CD8-positive, alpha-beta memory T cell (primary cell): ENCODE data around the gene TLK1. TPM values are rescaled to one million over a fixed set of nuclear protein-coding genes. Genes with fewer than 3 reads are reported as not detected.

Source experiments
- CTCF ChIA-PET: fragments of 350-600 bp; sonication (Branson Sonifier 250); formaldehyde crosslinking; loops from one replicate; lab custom pipeline; 2021; ENCODE audit warnings: antibody characterized with exemption; lab: Charles Lee
- POLR2A ChIA-PET: fragments of 350-600 bp; sonication (Branson Sonifier 250); formaldehyde crosslinking; loops from one replicate; lab custom pipeline; 2021; ENCODE audit warnings: antibody characterized with exemption; lab: Charles Lee
- DNase-seq, 5 donors: peaks; one replicate each; pipeline versions ENCODE4 v3.0.0 to v3.0.0-alpha.2; 2020 to 2022; ENCODE audit warnings: mixed read lengths in 1 of 5
- H3K27ac ChIP-seq: one replicate; pipeline ENCODE4 v1.7.0; 2013; ENCODE audit warnings: low read depth, mild to moderate bottlenecking, low read length, moderate library complexity
- H3K27me3 ChIP-seq: 2 replicates; pipeline ENCODE4 v1.7.0; 2013; ENCODE audit warnings: low read length, mild to moderate bottlenecking; ENCODE audit not compliant: insufficient read depth, poor library complexity, severe bottlenecking
- H3K36me3 ChIP-seq: 2 replicates; pipeline ENCODE4 v1.7.0; 2013; ENCODE audit warnings: mild to moderate bottlenecking, low read length, moderate library complexity; ENCODE audit not compliant: insufficient read depth
- H3K4me1 ChIP-seq: 2 replicates; pipeline ENCODE4 v1.7.0; 2013; ENCODE audit warnings: mild to moderate bottlenecking, low read length, moderate library complexity; ENCODE audit not compliant: insufficient read depth
- H3K4me3 ChIP-seq: 2 replicates; pipeline ENCODE4 v1.7.0; 2013; ENCODE audit warnings: mild to moderate bottlenecking, low read length
- H3K9me3 ChIP-seq: 2 replicates; pipeline ENCODE4 v1.7.0; 2013; ENCODE audit warnings: mild to moderate bottlenecking, low read length
- H3K27ac Mint-ChIP-seq, 8 donors: one replicate each; pipeline ENCODE4 v1.8.0; 2020 to 2021; ENCODE audit warnings: mixed read lengths in 8 of 8, mild to moderate bottlenecking in 6 of 8, inconsistent platforms in 3 of 8, moderate library complexity in 3 of 8
- H3K27me3 Mint-ChIP-seq, 2 donors: one replicate each; pipeline ENCODE4 v1.8.0; 2020 to 2021; ENCODE audit warnings: mixed read lengths in 2 of 2, mild to moderate bottlenecking in 1 of 2, moderate library complexity in 1 of 2
- H3K36me3 Mint-ChIP-seq, 3 donors: one replicate each; pipeline ENCODE4 v1.8.0; 2020 to 2021; ENCODE audit warnings: mixed read lengths in 3 of 3, inconsistent platforms in 1 of 3, mild to moderate bottlenecking in 1 of 3
- H3K4me1 Mint-ChIP-seq, 3 donors: one replicate each; pipeline ENCODE4 v1.8.0; 2020 to 2021; ENCODE audit warnings: mixed read lengths in 3 of 3, inconsistent platforms in 1 of 3, mild to moderate bottlenecking in 1 of 3
- H3K4me3 Mint-ChIP-seq, 7 donors: one replicate each; pipeline ENCODE4 v1.8.0; 2020 to 2021; ENCODE audit warnings: mixed read lengths in 7 of 7, mild to moderate bottlenecking in 6 of 7, moderate library complexity in 4 of 7, inconsistent platforms in 2 of 7
- H3K9me3 Mint-ChIP-seq, 5 donors: one replicate each; pipeline ENCODE4 v1.8.0; 2020 to 2022; ENCODE audit warnings: mixed read lengths in 5 of 5, mild to moderate bottlenecking in 3 of 5, moderate library complexity in 2 of 5, inconsistent platforms in 1 of 5
- polyA plus RNA-seq: library from polyadenylated mRNA; unstranded; fragments of 300-500 nt; fragmentation: Illumina TruSeq; gene quantifications from one replicate; pipeline ENCODE4 v1.2.3, GENCODE V29; 2021
- total RNA-seq, 2 experiments: library from RNA; stranded (reverse); gene quantifications; one replicate each; pipeline ENCODE4 v1.2.3, GENCODE V29; 2021

TLK1 gene
- total and polyA plus RNA-seq, 3 experiments from 2014 or later, result 37.6 to 79.0 (median 73.2) TPM

DNA sequence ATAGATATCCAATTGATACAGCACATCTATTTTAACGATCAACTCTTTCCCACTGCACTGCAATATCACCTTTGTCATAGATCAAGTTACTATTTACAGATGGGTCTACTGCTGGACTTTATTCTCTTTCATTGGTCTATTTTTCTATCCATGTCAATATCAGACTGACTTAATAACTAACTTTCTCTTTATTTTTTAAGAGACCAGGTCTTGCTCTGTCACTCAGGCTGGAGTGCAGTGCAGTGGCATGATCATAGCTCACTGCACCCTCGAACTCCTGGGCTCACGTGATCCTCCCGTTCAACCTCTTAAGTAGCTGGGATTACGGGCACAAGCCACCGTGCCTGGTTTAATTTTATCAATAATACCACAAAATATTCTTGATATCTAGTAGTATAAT is 71.2 kb downstream of the TLK1 start:
- Histone ChIP-seq H3K36me3 (no peaks in the 10 kb centered on the region), H3K4me1 (peaks cover 40% of the 10 kb centered on the region), H3K27me3 (no peaks in the 10 kb centered on the region), H3K9me3 (no peaks in the 10 kb centered on the region), H3K27ac (no peak overlapping the region), H3K4me3 (no peak overlapping the region)
- Mint-ChIP-seq H3K27me3 (no peaks in the 10 kb centered on the region), H3K27ac (peak overlapping the region in 2 of 8 donors; percentile 22 to 28), H3K36me3 (peaks cover 0 to 17% (median 4%) of the 10 kb centered on the region in 3 donors), H3K4me3 (peak overlapping the region in 1 of 7 donors; percentile 70), H3K4me1 (peaks cover 40 to 67% (median 63%) of the 10 kb centered on the region in 3 donors), H3K9me3 (no peaks in the 10 kb centered on the region)
- POLR2A ChIA-PET, result no interaction called here
- CTCF ChIA-PET, result no interaction called here
- no peak for DNase-seq

DNA sequence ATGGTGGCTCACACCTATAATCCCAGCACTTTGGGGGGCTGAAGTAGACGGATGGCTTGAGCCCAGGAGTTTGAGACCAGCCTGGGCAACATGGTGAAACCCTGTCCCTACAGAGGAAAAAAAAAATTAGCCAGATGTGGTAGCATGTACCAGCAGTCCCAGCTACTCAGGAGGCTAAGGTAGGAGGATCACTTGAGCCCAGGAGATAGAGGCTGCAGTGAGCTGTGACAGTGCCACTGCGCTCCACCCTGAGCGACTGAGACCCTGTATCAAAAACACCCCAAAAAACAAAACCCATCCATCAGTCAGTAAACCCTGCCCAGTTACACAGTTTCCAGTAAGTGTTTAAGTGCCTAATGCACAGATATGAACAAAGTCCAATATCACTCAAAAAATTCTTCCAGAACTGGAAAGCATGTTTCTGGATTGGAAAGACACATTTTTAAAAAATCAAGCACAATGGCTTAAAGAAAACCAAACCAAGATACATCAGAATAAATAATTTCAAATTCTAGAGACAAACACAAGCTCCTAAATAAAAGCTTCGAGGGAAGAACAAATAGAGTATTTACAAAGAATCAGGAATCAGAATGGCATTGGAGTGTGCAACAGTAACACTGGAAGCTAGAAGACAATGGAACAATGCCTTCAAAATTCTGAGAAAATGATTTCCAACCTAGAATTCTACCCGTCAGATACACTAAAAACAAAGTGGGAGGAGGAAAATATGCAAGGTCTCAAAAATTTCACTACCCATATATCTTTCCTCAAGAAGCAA is 72.4 kb downstream of the TLK1 start:
- DNase-seq, result no peak
- peaks cover 43 to 67% (median 63%) of the 10 kb centered on the region in 3 donors for H3K4me1 Mint-ChIP-seq
- Histone ChIP-seq H3K4me1 (peaks cover 47% of the 10 kb centered on the region), H3K27me3 (no peaks in the 10 kb centered on the region), H3K4me3 (no peak overlapping the region), H3K9me3 (no peaks in the 10 kb centered on the region), H3K36me3 (no peaks in the 10 kb centered on the region), H3K27ac (no peak overlapping the region)
- peak overlapping the region in 5 of 8 donors; percentile 0 to 50 (median 3) for H3K27ac Mint-ChIP-seq
- CTCF ChIA-PET, result interaction anchor here (0.7 to 2.2 kb wide), 3 partner anchors 10 to 115 kb away, joined by 3 to 10 read pairs (median 4); no protein-coding TSS in a partner anchor
- H3K36me3 Mint-ChIP-seq, result peaks cover 0 to 17% (median 4%) of the 10 kb centered on the region in 3 donors
- H3K9me3 Mint-ChIP-seq, result no peaks in the 10 kb centered on the region
- H3K27me3 Mint-ChIP-seq, result no peaks in the 10 kb centered on the region
- POLR2A ChIA-PET, result no interaction called here
- H3K4me3 Mint-ChIP-seq, result no peak overlapping the region

DNA sequence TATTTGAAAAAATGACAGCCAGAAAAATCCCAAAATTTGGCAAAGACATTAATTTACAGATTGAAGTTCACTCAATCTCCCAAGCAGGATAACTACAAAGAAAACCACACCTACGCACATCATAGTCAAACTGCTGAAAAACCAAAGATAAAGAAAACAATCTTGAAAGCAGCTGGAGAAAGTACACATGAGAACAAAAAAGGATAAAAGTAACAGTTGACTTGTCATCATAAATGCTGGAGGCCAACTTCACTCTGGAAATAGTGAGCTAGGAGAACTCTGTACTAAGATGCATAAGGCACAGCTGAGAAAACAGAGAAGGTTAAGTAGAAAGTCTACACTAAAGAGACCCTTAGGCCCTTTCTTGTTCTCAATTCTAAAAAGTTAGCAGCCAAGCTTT is 73.1 kb downstream of the TLK1 start:
- CTCF ChIA-PET, result interaction anchor here (0.9 to 2.2 kb wide), 12 partner anchors 8 to 329 kb away, joined by 3 to 11 read pairs (median 5); partner anchors contain the start of genes GORASP2 and TLK1
- DNase-seq, result peak in 1 of 5 donors; percentile 61
- Mint-ChIP-seq H3K27ac (peak overlapping the region in 7 of 8 donors; percentile 24 to 86 (median 71)), H3K27me3 (no peaks in the 10 kb centered on the region), H3K36me3 (peaks cover 0 to 19% (median 6%) of the 10 kb centered on the region in 3 donors), H3K4me1 (peaks cover 40 to 64% (median 60%) of the 10 kb centered on the region in 3 donors), H3K9me3 (no peaks in the 10 kb centered on the region), H3K4me3 (peak overlapping the region in 3 of 7 donors; percentile 6 to 32 (median 21))
- H3K4me3 ChIP-seq, result no peak overlapping the region
- POLR2A ChIA-PET, result interaction anchor here (0.6 kb wide), 2 partner anchors 224 to 327 kb away, joined by 3 to 4 read pairs; no protein-coding TSS in a partner anchor
- peaks cover 53% of the 10 kb centered on the region for H3K4me1 ChIP-seq
- H3K27me3 ChIP-seq, result no peaks in the 10 kb centered on the region
- H3K27ac ChIP-seq, result no peak overlapping the region
- no peaks in the 10 kb centered on the region for H3K9me3 ChIP-seq
- H3K36me3 ChIP-seq, result no peaks in the 10 kb centered on the region

DNA sequence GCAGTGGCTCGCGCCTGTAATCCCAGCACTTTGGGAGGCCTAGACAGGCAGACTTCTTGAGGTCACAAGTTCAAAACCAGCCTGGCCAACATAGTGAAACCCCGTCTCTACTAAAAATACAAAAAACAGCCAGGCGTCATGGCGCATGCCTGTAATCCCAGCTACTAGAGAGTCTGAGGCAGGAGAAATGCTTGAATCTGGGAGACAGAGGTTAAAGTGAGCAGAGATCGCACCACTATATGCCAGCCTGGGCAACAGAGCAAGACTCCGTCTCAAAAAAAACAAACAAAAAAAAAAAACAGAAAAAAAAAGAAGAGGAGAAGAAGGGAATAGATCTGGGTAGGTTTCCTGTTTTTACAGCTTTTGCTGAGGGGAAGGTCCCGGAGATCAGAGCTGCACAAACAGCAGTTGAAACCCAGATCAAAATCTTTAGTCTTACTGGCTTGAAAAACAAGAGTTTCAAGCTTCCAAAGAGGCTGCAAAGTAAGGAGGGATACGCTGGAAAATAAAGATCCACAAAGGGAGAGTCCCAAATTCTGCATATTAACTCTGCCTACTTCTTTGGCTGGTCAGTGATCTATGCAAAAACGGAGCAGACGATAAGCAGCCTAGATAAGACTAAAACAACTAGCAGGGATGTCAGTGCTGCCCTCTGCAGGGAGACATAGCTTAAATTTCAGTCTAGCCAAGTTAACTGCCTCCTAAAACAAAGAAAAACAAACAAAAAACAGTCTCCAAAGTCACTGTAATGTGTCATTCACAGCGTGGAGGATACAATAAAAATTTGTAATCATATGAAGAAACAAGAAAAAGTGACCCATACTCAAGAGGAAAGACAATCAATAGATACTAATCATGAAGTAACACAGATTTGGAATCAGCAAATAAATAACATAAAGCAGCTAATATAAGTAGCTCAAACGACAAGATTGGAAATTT is 74.1 kb downstream of the TLK1 start:
- Histone ChIP-seq H3K4me3 (peak overlapping the region; percentile 40), H3K36me3 (no peaks in the 10 kb centered on the region), H3K27me3 (no peaks in the 10 kb centered on the region), H3K4me1 (peaks cover 59% of the 10 kb centered on the region), H3K27ac (no peak overlapping the region), H3K9me3 (no peaks in the 10 kb centered on the region)
- Mint-ChIP-seq H3K4me3 (peak overlapping the region in 6 of 7 donors; percentile 54 to 80 (median 64)), H3K36me3 (peaks cover 0 to 21% (median 6%) of the 10 kb centered on the region in 3 donors), H3K4me1 (peaks cover 41 to 63% (median 59%) of the 10 kb centered on the region in 3 donors), H3K27me3 (no peaks in the 10 kb centered on the region), H3K9me3 (no peaks in the 10 kb centered on the region), H3K27ac (peak overlapping the region; percentile 24 to 86 (median 72))
- peak in 4 of 5 donors; percentile 5 to 73 (median 38) for DNase-seq
- ChIA-PET CTCF (interaction anchor here (0.8 to 2.2 kb wide), 15 partner anchors 9 to 330 kb away, joined by 3 to 11 read pairs (median 5); partner anchors contain the start of genes GORASP2 and TLK1), POLR2A (interaction anchor here (0.6 kb wide), 1 partner anchor 328 kb away, joined by 4 read pairs; no protein-coding TSS in a partner anchor)

DNA sequence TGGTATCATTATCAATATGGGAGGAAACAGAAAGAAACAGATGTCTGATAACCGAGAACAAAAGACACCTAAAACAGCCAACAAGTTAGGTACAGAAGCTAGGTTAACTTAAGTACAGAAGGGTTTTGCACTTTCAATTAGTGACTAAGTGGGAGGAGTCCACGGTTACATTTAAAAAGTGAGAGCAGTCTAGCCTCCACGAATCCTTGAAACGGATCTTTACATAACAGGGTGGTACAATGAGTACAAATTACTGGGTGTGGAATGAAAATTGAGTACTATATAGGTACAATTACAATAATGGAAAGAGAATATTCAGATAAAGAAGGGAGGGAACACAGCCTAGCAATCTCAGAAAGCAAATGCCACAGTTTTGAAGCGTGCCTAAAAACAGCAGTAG is 76.6 kb downstream of the TLK1 start:
- H3K27me3 ChIP-seq, result no peaks in the 10 kb centered on the region
- no peak overlapping the region for H3K27ac ChIP-seq
- H3K9me3 ChIP-seq, result no peaks in the 10 kb centered on the region
- Mint-ChIP-seq H3K27me3 (no peaks in the 10 kb centered on the region), H3K4me1 (peaks cover 45 to 70% (median 62%) of the 10 kb centered on the region in 3 donors), H3K9me3 (no peaks in the 10 kb centered on the region), H3K27ac (peak overlapping the region in 6 of 8 donors; percentile 2 to 57 (median 19)), H3K36me3 (peaks cover 0 to 31% (median 10%) of the 10 kb centered on the region in 3 donors), H3K4me3 (peak overlapping the region in 4 of 7 donors; percentile 2 to 34 (median 16))
- H3K36me3 ChIP-seq, result no peaks in the 10 kb centered on the region
- H3K4me1 ChIP-seq, result peaks cover 73% of the 10 kb centered on the region
- CTCF ChIA-PET, result no interaction called here
- DNase-seq, result peak in 1 of 5 donors; percentile 38
- peak overlapping the region; percentile 5 for H3K4me3 ChIP-seq
- POLR2A ChIA-PET, result no interaction called here

DNA sequence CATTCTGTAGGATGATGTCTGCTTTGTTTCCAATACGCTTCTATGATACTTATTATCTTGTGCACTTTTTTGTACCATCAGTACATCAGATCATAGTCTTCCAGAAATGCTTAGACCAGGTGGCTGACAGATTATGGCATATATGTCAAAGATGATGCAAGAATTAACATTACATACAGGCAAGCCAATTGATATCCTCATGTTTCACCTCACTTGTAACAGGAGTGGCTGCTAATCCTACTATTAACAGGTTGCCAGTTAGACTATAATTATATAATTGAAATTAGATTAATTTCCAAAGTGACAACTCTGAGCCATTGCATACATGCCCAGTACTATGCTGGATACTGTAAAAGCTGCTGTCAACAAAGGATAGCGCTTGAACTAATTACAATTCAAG is 77.2 kb downstream of the TLK1 start:
- POLR2A ChIA-PET, result no interaction called here

DNA sequence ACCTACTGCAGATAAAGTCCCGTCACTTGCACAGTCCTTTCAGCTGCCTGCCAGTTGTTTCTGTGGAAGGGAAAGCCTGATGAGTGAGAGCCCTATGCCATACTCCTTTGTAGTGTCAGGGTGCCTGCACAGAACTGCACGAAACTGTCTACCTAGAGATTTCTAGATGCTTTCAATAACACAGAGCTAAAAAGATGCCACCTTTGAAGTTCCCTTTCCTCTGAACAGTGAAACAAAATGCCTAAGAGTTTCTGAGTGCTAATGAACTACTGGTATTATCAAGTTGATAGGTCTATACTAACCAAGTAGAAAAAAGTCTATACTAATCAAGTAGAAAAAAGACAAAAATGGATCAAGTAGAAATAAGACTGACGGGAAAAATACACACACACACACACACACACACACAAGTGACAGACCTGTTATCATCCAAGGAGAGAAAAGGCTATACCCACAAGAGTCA is 79.0 kb downstream of the TLK1 start:
- Mint-ChIP-seq H3K27me3 (no peaks in the 10 kb centered on the region), H3K27ac (peak overlapping the region in 3 of 8 donors; percentile 15 to 58 (median 18)), H3K4me1 (peaks cover 40 to 70% (median 59%) of the 10 kb centered on the region in 3 donors), H3K4me3 (no peak overlapping the region), H3K36me3 (peaks cover 18 to 49% (median 21%) of the 10 kb centered on the region in 3 donors), H3K9me3 (no peaks in the 10 kb centered on the region)
- Histone ChIP-seq H3K9me3 (no peaks in the 10 kb centered on the region), H3K4me3 (no peak overlapping the region), H3K36me3 (no peaks in the 10 kb centered on the region), H3K27ac (no peak overlapping the region), H3K4me1 (peaks cover 50% of the 10 kb centered on the region), H3K27me3 (no peaks in the 10 kb centered on the region)
- ChIA-PET POLR2A (interaction anchor here (0.6 kb wide), 1 partner anchor 146 kb away, joined by 4 read pairs; no protein-coding TSS in a partner anchor), CTCF (no interaction called here)
- DNase-seq, result peak in 1 of 5 donors; percentile 36

More for the DNA sequence above, 77.2 kb downstream of the TLK1 start:
- Mint-ChIP-seq H3K9me3 (no peaks in the 10 kb centered on the region), H3K27ac (peak overlapping the region in 1 of 8 donors; percentile 43), H3K36me3 (peaks cover 5 to 35% (median 15%) of the 10 kb centered on the region in 3 donors), H3K4me1 (peaks cover 42 to 71% (median 64%) of the 10 kb centered on the region in 3 donors), H3K4me3 (no peak overlapping the region), H3K27me3 (no peaks in the 10 kb centered on the region)
- no peaks in the 10 kb centered on the region for H3K27me3 ChIP-seq
- CTCF ChIA-PET, result no interaction called here
- no peak overlapping the region for H3K4me3 ChIP-seq
- H3K4me1 ChIP-seq, result peaks cover 67% of the 10 kb centered on the region
- no peaks in the 10 kb centered on the region for H3K36me3 ChIP-seq
- no peaks in the 10 kb centered on the region for H3K9me3 ChIP-seq
- DNase-seq, result no peak
- H3K27ac ChIP-seq, result no peak overlapping the region
